ENCODE results near the gene LYPD6B. TPM values are rescaled to one million over a fixed set of nuclear protein-coding genes. Genes with fewer than 3 reads are reported as not detected.

Gene LYPD6B
- total and polyA plus RNA-seq, 2 donors (not counting 3 experiments of a cell fraction or from before 2014, with no cell fraction given) = not detected

DNA sequence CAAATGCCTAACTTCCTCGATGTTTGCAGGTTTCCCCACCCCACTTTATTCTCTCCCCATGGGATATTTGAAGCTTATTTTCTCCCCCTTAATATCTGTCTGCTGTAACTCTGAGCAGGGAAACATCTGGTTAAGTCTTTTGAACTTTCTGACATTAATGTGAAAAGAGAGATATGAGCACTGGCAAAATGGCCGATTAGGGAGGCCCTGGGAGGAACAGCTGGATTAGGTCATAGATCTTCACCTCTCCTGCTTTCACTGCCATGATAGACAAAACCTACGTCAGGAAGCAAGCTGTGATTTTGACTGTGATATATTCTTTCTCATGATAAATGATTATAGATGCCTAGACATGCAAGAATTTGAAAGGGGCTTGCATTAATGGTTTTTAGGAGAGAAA is 43.6 kb downstream of the LYPD6B start:
- no peaks in the 10 kb centered on the region for H3K9me1 ChIP-seq (replicated peaks; ENCODE audit: control insufficient read depth, extremely low read depth, insufficient read depth, low read length)
- no peaks in the 10 kb centered on the region for H3K9me3 ChIP-seq (replicated peaks; ENCODE audit: control insufficient read depth, insufficient read depth, low read length)
- ChIA-PET POLR2A (no interaction called here), CTCF (interaction anchor here (0.8 kb wide), 1 partner anchor 11 kb away, joined by 3 read pairs; no protein-coding TSS in a partner anchor)
- BruUV-seq (replicated peaks) = no TSS peak
- H3K9ac ChIP-seq (replicated peaks; ENCODE audit: extremely low read depth, insufficient read depth, low read length) = no peak overlapping the region
- peaks cover 0 to 2% of the 10 kb centered on the region in 2 experiments for H3K27me3 ChIP-seq (ENCODE audit: control insufficient read depth in 2 of 2, insufficient read depth in 2 of 2, low read length in 2 of 2)
- no peaks in the 10 kb centered on the region for H3K79me2 ChIP-seq (ENCODE audit: control insufficient read depth, insufficient read depth, low read length)
- no peaks in the 10 kb centered on the region for H4K20me1 ChIP-seq (replicated peaks; ENCODE audit: control insufficient read depth, extremely low read depth, insufficient read depth, low read length)
- H3K27ac ChIP-seq (ENCODE audit: insufficient read depth, low read depth, low read length) = no peak overlapping the region
- dilution Hi-C loops (cut with MboI; ENCODE audit: extremely low pct_ligation_motif_present, low sequenced_read_pairs) (no loop called here), intact Hi-C loops (cut with micrococcal nuclease) (no loop called here)
- DNase-seq (ENCODE audit: low read depth, low spot score) (no peak), FAIRE-seq (no peak)
- TF ChIP-seq GATA2 (IDR thresholded peaks at IDR 0.05; ENCODE audit: insufficient read depth, insufficient read length, low read depth, low read length) = no peak
- TF ChIP-seq, protein P1, sequence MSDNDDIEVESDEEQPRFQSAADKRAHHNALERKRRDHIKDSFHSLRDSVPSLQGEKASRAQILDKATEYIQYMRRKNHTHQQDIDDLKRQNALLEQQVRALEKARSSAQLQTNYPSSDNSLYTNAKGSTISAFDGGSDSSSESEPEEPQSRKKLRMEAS (IDR thresholded peaks at IDR 0.05; ENCODE audit: insufficient read depth, insufficient read length) = no peak
- no peak for TF ChIP-seq JUN (IDR thresholded peaks at IDR 0.05; ENCODE audit: borderline replicate concordance, insufficient read depth, insufficient read length, low read depth)
- TF ChIP-seq FOS (IDR thresholded peaks at IDR 0.05; ENCODE audit: borderline replicate concordance, insufficient read depth, low read length) = no peak
- TF ChIP-seq POLR2A (IDR thresholded peaks at IDR 0.05; ENCODE audit: low read depth, low read length) = no peak
- no peak for TF ChIP-seq POLR2AphosphoS5 (IDR thresholded peaks at IDR 0.05; ENCODE audit: insufficient read depth, low read depth, low read length)
- no peak for TF ChIP-seq EZH2 (IDR thresholded peaks at IDR 0.05; ENCODE audit: borderline replicate concordance, low read depth, low read length, severe bottlenecking)
- no peak for TF ChIP-seq MYC (IDR thresholded peaks at IDR 0.05; ENCODE audit: low read depth, low read length)
- TF ChIP-seq, protein P2, sequence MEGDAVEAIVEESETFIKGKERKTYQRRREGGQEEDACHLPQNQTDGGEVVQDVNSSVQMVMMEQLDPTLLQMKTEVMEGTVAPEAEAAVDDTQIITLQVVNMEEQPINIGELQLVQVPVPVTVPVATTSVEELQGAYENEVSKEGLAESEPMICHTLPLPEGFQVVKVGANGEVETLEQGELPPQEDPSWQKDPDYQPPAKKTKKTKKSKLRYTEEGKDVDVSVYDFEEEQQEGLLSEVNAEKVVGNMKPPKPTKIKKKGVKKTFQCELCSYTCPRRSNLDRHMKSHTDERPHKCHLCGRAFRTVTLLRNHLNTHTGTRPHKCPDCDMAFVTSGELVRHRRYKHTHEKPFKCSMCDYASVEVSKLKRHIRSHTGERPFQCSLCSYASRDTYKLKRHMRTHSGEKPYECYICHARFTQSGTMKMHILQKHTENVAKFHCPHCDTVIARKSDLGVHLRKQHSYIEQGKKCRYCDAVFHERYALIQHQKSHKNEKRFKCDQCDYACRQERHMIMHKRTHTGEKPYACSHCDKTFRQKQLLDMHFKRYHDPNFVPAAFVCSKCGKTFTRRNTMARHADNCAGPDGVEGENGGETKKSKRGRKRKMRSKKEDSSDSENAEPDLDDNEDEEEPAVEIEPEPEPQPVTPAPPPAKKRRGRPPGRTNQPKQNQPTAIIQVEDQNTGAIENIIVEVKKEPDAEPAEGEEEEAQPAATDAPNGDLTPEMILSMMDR (IDR thresholded peaks at IDR 0.05; ENCODE audit: extremely low read depth in 1 of 2, insufficient read depth in 1 of 2, low read depth in 1 of 2, low read length in 2 of 2) = no peak
- H3K4me3 ChIP-seq (replicated peaks in 1 of 3; ENCODE audit: insufficient read depth in 1 of 3, low read depth in 1 of 3, low read length in 3 of 3) = no peak overlapping the region
- H3K36me3 ChIP-seq (ENCODE audit: control insufficient read depth in 2 of 2, extremely low read depth in 1 of 2, insufficient read depth in 2 of 2, low read length in 2 of 2) = no peaks in the 10 kb centered on the region
- no peak overlapping the region for H2AFZ ChIP-seq (ENCODE audit: low read depth, low read length)
- H3K4me2 ChIP-seq (ENCODE audit: insufficient read depth, low read length) = no peak overlapping the region
- H3K4me1 ChIP-seq (ENCODE audit: control insufficient read depth, extremely low read depth, insufficient read depth, low read length) = no peaks in the 10 kb centered on the region

Measured in endothelial cell of umbilical vein (primary cell).